T-helper 2 cell (primary cell): Measurements from ENCODE around the gene PTPRC.

ENCODE experiments used
- DNase-seq, 5 experiments: peaks; one replicate each; pipeline versions ENCODE4 v3.0.0 to v3.0.0-alpha.2; 2012 to 2022

Gene PTPRC

GRCh38 chr1:198772626-198773025 is 133.8 kb downstream of the PTPRC start:
- DNase-seq, result no peak

GRCh38 chr1:198773030-198773429 is 134.2 kb downstream of the PTPRC start:
- DNase-seq, result no peak

- DNase-seq, result no peak
These were observed 134.7 kb downstream of the PTPRC start for GRCh38 chr1:198773523-198773922.

DNA sequence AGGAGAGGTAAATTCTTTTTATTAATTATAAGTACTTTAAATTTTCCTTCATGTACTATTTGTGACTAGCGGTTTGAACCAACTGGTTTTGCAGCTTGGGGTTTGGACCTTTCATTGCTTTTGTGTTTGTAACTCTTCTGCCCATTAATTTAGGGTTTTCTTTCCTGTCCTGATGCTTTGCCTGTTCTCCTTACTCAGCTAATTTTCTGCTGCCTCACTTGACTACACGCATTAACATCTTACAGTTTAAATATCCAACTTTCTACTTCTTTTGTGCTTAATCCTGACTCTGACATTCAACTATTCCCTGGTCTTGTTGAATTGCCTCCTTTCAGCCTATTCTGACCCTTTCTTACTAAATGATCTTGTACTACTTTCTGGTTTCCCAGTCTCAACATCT is 135.6 kb downstream of the PTPRC start:
- no peak for DNase-seq

- no peak for DNase-seq
These were observed 136.8 kb downstream of the PTPRC start for GRCh38 chr1:198775606-198776005.

DNA sequence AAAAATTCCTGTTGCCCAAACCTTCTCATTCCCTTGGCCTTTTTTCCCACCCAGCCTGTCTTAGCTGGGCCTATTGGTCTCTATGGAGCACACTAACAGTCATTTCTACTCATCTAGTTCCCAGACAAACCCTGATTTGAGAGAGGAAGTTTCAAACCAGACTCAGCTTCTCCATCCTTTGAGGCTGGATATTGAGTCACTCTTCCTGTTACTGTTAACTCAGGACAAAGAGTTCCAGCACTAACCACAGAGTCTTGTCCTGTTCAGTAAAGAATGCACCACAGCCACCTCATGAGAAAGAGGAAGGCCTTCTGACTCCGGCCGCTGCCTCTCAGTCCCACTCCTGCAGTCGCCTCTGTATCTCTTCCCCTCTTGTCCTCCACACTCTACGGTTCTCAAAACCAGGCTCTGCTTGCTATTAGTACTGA is 137.8 kb downstream of the PTPRC start:
- no peak for DNase-seq

- no peak for DNase-seq
These were observed 139.2 kb downstream of the PTPRC start for GRCh38 chr1:198778049-198778448.

DNA sequence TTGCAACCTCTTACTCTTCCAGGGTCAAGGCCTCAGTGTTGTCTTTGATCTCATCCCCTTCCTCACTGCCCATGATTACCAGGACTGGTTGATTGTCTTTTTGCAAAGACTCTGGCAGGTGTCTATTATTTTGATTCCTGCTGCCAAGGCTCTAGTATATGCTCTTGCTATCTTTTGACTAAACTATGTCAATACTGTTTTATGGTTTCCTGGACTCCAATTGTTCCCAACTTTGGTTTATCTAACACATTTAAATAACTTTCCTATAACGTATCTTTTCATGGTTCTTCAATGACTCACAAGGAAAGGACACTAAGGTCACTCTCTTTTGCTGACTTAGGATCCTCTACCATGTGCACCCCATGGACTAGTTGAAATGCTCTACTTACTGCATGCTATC is 141.5 kb downstream of the PTPRC start:
- no peak for DNase-seq

DNA sequence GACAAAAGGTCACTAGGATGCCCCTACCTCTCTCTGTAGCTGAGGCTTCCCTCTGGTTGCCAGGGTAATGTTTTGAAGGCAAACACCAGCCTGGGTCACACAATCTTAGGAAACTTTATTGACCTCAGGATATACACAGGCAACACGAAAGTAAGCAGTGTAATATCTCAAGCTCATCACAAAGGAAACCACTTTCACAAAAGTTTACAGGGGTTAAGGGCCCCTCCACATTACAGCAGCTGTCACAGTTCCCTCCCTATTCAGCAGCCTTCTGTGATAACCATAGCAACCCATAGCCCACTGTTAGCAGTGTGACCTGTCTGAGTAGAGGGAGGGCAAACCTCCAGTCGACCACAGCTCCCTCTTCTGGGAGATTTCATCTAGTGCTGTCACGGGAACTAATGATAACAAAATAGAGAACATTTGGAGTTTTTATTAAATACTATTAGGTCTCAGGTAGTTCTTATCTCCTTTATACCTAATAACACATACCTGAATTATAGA is 149.8 kb downstream of the PTPRC start:
- DNase-seq, result peak in 2 of 5 experiments; percentile 22 to 44

GRCh38 chr1:198793714-198794113 is 154.9 kb downstream of the PTPRC start:
- DNase-seq, result no peak

DNA sequence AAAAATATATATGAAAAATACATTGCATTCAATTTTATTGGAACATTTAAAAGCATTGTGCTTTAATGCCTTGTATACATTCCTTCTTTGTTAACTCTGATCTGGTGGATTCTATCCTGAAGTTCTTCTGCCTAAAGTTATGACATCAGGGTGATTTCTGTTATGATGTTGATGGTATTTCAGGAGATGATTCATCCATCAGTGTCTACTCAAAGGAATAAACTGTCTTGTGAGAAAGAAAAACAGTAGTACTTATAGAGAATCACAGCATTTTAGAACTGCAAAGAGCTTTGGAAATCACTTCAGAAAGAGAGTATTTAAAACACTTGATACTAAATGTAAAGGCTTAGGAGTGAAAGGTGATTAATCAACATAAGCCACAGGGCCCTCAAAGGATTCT is 155.7 kb downstream of the PTPRC start:
- no peak for DNase-seq

DNA sequence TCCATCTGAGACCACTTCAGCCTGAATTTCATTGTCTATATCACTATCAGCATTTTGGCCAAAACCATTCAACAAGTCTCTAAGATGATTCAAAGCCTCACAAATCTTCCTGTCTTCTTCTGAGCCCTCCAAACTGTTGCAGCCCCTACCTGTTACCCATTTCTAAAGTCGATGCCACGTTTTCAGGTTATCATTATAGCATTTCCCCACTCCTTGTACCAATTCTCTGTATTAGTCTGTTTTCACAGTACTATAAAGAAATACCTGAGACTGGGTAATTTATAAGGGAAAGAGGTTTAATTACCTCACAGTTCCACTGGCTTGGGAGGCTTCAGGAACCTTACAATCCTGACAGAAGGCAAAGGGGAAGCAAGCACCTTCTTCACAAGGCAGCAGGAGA is 158.8 kb downstream of the PTPRC start:
- DNase-seq, result no peak

DNA sequence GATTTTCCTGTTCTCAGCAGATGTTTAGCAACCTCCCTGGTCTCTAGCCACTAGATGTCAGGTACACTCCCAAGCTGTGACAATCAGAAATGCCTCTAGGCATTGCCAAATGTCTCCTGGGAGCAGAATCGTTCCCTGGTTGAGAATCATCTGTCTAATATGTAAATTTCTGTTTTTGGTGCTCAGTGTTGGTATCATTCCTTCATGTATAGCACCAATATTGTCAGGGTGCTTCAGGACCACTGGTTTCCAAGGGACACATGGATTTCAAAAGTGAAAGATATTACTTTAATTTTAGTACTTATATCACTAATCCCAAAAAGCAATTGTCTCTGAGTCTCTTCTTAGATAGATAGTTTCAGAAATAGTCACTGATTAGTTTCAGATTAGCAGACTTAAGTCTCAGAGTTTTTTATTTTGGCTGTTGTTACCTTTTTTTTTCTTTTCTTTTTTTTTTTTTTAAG is 160.1 kb downstream of the PTPRC start:
- no peak for DNase-seq

GRCh38 chr1:198805498-198806151 is 166.8 kb downstream of the PTPRC start:
- no peak for DNase-seq

- no peak for DNase-seq
These were observed 168.0 kb downstream of the PTPRC start for GRCh38 chr1:198806861-198807260.
